RPMI7951 (cell line): ENCODE measurements around the gene INTS6. TPM values are rescaled to one million over a fixed set of nuclear protein-coding genes. Genes with fewer than 3 reads are reported as not detected.
"Not testable (repeated sequence)": the region's sequence is repeated elsewhere in the genome, so short reads cannot be mapped to it uniquely, and the experiment has no call there.

Experiments used
- DNase-seq: peaks from one replicate; pipeline ENCODE4 v3.0.0-alpha.2; 2012; ENCODE audit warnings: low read depth
- total RNA-seq: library from RNA; depleted of rRNA; stranded (reverse); fragments of >200 nt; shearing (Covaris generic); gene quantifications from 2 replicates; pipeline ENCODE4 v1.2.3, GENCODE V29; 2014

Gene INTS6
- total RNA-seq, 1 experiment from 2014 or later: 32.2 TPM

- not testable (repeated sequence) for DNase-seq
Observed at GRCh38 chr13:51415339-51415738, 37.5 kb downstream of the INTS6 start.

- no peak for DNase-seq
Observed at GRCh38 chr13:51412431-51412830, 40.4 kb downstream of the INTS6 start.

GRCh38 chr13:51405176-51405575, 47.7 kb downstream of the INTS6 start:
- DNase-seq: no peak

- no peak for DNase-seq
Observed at GRCh38 chr13:51397262-51397941, 55.4 kb downstream of the INTS6 start.

- DNase-seq: no peak
Observed at GRCh38 chr13:51396352-51396751, 56.5 kb downstream of the INTS6 start.

- no peak for DNase-seq
Observed at GRCh38 chr13:51394724-51395123, 58.1 kb downstream of the INTS6 start.

- DNase-seq: no peak
Observed at GRCh38 chr13:51385114-51385513, 67.7 kb downstream of the INTS6 start.

GRCh38 chr13:51380269-51380668, 72.6 kb downstream of the INTS6 start:
- DNase-seq: no peak

GRCh38 chr13:51373451-51373850, 79.4 kb downstream of the INTS6 start:
- DNase-seq: no peak

- DNase-seq: no peak
Observed at GRCh38 chr13:51371768-51372399, 81.0 kb downstream of the INTS6 start.

GRCh38 chr13:51370811-51371210, 82.0 kb downstream of the INTS6 start:
- no peak for DNase-seq

- no peak for DNase-seq
Observed at GRCh38 chr13:51370116-51370515, 82.7 kb downstream of the INTS6 start.

- peak; percentile 57 for DNase-seq
Observed at GRCh38 chr13:51364404-51365008, 88.3 kb downstream of the INTS6 start.

GRCh38 chr13:51363625-51364024, 89.2 kb downstream of the INTS6 start:
- no peak for DNase-seq

- no peak for DNase-seq
Observed at GRCh38 chr13:51361106-51361505, 91.7 kb downstream of the INTS6 start.

- no peak for DNase-seq
Observed at GRCh38 chr13:51360489-51360888, 92.3 kb downstream of the INTS6 start.

GRCh38 chr13:51359352-51359751, 93.5 kb downstream of the INTS6 start:
- DNase-seq: no peak

GRCh38 chr13:51357928-51358595, 94.8 kb downstream of the INTS6 start:
- no peak for DNase-seq

- DNase-seq: no peak
Observed at GRCh38 chr13:51355217-51355616, 97.6 kb downstream of the INTS6 start.

- no peak for DNase-seq
Observed at GRCh38 chr13:51349016-51349415, 103.8 kb downstream of the INTS6 start.

GRCh38 chr13:51348069-51348967, 104.5 kb downstream of the INTS6 start:
- DNase-seq: no peak

GRCh38 chr13:51347099-51347498, 105.7 kb downstream of the INTS6 start:
- no peak for DNase-seq
